Measurements from ENCODE around the gene KHSRP. TPM values are rescaled to one million over a fixed set of nuclear protein-coding genes. Genes with fewer than 3 reads are reported as not detected.

Gene KHSRP
- total and polyA plus RNA-seq, 10 of the 15 experiments (the other 5 are each of a cell fraction or from before 2014, with no cell fraction given): 4.8 to 440 (median 82.0) TPM

DNA sequence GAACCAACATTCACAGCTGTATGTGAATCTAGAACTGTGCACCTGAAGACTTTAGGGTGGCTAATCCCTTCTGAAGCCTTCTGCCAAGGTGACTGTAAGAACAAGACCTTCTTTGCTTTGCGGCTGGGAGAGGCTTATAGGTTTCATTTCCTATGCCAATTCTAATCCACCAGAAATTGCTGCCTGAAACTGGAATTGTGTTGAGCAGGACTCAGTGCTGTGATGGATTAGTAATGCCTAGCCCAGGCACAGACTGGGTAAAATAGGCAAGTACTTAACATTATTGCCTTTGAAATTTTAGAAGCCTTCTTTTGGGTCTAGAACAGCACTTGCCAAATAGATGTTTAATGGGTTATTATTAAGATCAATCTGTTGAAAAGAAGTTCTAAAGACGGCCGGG is 23.4 kb upstream of the KHSRP start (continued):
- TF ChIP-seq, protein P1, sequence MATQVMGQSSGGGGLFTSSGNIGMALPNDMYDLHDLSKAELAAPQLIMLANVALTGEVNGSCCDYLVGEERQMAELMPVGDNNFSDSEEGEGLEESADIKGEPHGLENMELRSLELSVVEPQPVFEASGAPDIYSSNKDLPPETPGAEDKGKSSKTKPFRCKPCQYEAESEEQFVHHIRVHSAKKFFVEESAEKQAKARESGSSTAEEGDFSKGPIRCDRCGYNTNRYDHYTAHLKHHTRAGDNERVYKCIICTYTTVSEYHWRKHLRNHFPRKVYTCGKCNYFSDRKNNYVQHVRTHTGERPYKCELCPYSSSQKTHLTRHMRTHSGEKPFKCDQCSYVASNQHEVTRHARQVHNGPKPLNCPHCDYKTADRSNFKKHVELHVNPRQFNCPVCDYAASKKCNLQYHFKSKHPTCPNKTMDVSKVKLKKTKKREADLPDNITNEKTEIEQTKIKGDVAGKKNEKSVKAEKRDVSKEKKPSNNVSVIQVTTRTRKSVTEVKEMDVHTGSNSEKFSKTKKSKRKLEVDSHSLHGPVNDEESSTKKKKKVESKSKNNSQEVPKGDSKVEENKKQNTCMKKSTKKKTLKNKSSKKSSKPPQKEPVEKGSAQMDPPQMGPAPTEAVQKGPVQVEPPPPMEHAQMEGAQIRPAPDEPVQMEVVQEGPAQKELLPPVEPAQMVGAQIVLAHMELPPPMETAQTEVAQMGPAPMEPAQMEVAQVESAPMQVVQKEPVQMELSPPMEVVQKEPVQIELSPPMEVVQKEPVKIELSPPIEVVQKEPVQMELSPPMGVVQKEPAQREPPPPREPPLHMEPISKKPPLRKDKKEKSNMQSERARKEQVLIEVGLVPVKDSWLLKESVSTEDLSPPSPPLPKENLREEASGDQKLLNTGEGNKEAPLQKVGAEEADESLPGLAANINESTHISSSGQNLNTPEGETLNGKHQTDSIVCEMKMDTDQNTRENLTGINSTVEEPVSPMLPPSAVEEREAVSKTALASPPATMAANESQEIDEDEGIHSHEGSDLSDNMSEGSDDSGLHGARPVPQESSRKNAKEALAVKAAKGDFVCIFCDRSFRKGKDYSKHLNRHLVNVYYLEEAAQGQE (IDR thresholded peaks at IDR 0.05; ENCODE audit: low read depth, low read length): no peak
- TF ChIP-seq POLR2A (IDR thresholded peaks at IDR 0.05; ENCODE audit: low read depth, low read length) (no peak), ZNF622 (IDR thresholded peaks at IDR 0.05) (no peak)

DNA sequence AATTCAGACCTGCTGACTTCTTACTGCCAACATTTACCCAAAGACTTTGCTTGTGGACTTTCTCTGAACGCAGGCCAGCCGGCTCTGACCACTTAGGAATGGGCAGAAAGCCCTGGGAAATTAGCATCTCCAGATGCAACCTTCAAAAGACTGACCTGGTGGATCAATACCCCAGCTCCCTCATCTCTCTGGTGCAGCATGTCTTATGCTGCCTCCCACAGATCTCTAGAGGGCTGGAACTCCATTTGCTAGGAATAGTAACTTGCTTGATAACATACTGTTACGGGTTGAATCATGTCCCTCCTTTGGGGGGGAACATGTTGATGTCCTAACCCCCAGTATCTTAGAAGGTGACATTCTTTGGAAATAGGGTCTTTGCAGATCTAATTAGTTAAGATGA is 21.8 kb upstream of the KHSRP start:
- Histone ChIP-seq H3K27me3 (replicated peaks in 1 of 2; ENCODE audit: control insufficient read depth in 2 of 2, insufficient read depth in 2 of 2, low read length in 1 of 2) (no peaks in the 10 kb centered on the region), H3K4me2 (ENCODE audit: control insufficient read depth, insufficient read depth) (no peak overlapping the region), H3K9me3 (replicated peaks; ENCODE audit: control insufficient read depth, insufficient read depth, low read length) (no peaks in the 10 kb centered on the region; the same call in 2 of the 3 replicates), H3K27ac (ENCODE audit: control insufficient read depth, insufficient read depth) (no peak overlapping the region), H3K79me2 (ENCODE audit: control insufficient read depth, insufficient read depth, low read length) (no peaks in the 10 kb centered on the region), H3K4me1 (ENCODE audit: control insufficient read depth, insufficient read depth, low read length) (no peaks in the 10 kb centered on the region), H4K20me1 (ENCODE audit: control insufficient read depth, insufficient read depth) (no peaks in the 10 kb centered on the region), H3K4me3 (no peak overlapping the region), H3K9ac (ENCODE audit: control insufficient read depth, insufficient read depth, low read length) (no peak overlapping the region), H2AFZ (ENCODE audit: control insufficient read depth, low read depth, low read length) (no peak overlapping the region), H3K36me3 (ENCODE audit: control insufficient read depth in 2 of 2, insufficient read depth in 2 of 2, low read length in 1 of 2) (peaks cover 0 to 6% of the 10 kb centered on the region in 2 experiments; a peak in 2 of 4 replicates)
- 97% methylated on average over 3 of the region's 3 CpGs for WGBS (ENCODE audit: insufficient coverage, insufficient replicate concordance, low lambda C conversion rate, missing lambda C conversion rate)
- ChIA-PET CTCF (no interaction called here), RAD21 (ENCODE audit: unreplicated experiment) (no interaction called here), POLR2A (no interaction called here), SMC1A (ENCODE audit: uncharacterized antibody, unreplicated experiment) (no interaction called here)
- ATAC-seq (no peak), FAIRE-seq (no peak), DNase-seq (ENCODE audit: low read depth, low spot score) (no peak)
- in situ Hi-C loops (cut with MboI) (no loop called here), intact Hi-C loops (cut with micrococcal nuclease; ENCODE audit: unreplicated experiment) (no loop called here)
- no TSS peak for BruUV-seq (replicated peaks)
- TF ChIP-seq ZSCAN29 (IDR thresholded peaks at IDR 0.05) (no peak), RFX5 (IDR thresholded peaks at IDR 0.05; ENCODE audit: low read depth, low read length) (no peak), HDAC6 (IDR thresholded peaks at IDR 0.05; ENCODE audit: unreplicated experiment) (no peak), HCFC1 (IDR thresholded peaks at IDR 0.05; ENCODE audit: low read length) (no peak), IKZF2 (IDR thresholded peaks at IDR 0.05) (no peak), NFYA (IDR thresholded peaks at IDR 0.05; ENCODE audit: borderline replicate concordance, low read depth, low read length) (no peak), ZNF217 (IDR thresholded peaks at IDR 0.05) (no peak), RBBP5 (conservative IDR thresholded peaks at IDR 0.05) (no peak), JUNB (IDR thresholded peaks at IDR 0.05) (no peak), NFIC (IDR thresholded peaks at IDR 0.05; ENCODE audit: low read depth, low read length) (no peak), HDGF (IDR thresholded peaks at IDR 0.05) (no peak), MEF2B (IDR thresholded peaks at IDR 0.05; ENCODE audit: partially characterized antibody, poor library complexity, severe bottlenecking) (no peak), SUZ12 (IDR thresholded peaks at IDR 0.05; ENCODE audit: unreplicated experiment) (no peak), ESRRA (IDR thresholded peaks at IDR 0.05; ENCODE audit: low read length) (no peak), BRCA1 (IDR thresholded peaks at IDR 0.05; ENCODE audit: low read depth, low read length) (no peak), CEBPB (IDR thresholded peaks at IDR 0.05; ENCODE audit: borderline replicate concordance in 1 of 2, low read depth in 2 of 2, low read length in 2 of 2) (no peak)
- TF ChIP-seq, protein P2, sequence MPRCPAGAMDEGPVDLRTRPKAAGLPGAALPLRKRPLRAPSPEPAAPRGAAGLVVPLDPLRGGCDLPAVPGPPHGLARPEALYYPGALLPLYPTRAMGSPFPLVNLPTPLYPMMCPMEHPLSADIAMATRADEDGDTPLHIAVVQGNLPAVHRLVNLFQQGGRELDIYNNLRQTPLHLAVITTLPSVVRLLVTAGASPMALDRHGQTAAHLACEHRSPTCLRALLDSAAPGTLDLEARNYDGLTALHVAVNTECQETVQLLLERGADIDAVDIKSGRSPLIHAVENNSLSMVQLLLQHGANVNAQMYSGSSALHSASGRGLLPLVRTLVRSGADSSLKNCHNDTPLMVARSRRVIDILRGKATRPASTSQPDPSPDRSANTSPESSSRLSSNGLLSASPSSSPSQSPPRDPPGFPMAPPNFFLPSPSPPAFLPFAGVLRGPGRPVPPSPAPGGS (IDR thresholded peaks at IDR 0.05; ENCODE audit: borderline replicate concordance, insufficient read depth, low read depth, low read length, poor library complexity, severe bottlenecking): no peak
- TF ChIP-seq, protein P3, sequence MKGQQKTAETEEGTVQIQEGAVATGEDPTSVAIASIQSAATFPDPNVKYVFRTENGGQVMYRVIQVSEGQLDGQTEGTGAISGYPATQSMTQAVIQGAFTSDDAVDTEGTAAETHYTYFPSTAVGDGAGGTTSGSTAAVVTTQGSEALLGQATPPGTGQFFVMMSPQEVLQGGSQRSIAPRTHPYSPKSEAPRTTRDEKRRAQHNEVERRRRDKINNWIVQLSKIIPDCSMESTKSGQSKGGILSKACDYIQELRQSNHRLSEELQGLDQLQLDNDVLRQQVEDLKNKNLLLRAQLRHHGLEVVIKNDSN (IDR thresholded peaks at IDR 0.05; ENCODE audit: borderline replicate concordance, extremely low read length, insufficient read depth, low read depth, low read length): no peak

All from GM12878 (cell line).